Large intestine (tissue), 3 donors: ENCODE data around the gene COG5. TPM values are rescaled to one million over a fixed set of nuclear protein-coding genes. Genes with fewer than 3 reads are reported as not detected.

Experiments used
- DNase-seq, 2 donors: peaks; one replicate each; pipeline versions ENCODE4 v3.0.0 to v3.0.0-alpha.2; 2013
- H3K27ac ChIP-seq: one replicate; pipeline ENCODE4 v1.5.1; 2013; ENCODE audit warnings: low read length
- H3K27me3 ChIP-seq: 2 replicates; pipeline ENCODE4 v1.6.1; 2013; ENCODE audit warnings: low read length; ENCODE audit not compliant: control insufficient read depth, insufficient read depth
- H3K36me3 ChIP-seq: 2 replicates; pipeline ENCODE4 v1.6.1; 2013; ENCODE audit warnings: low read length; ENCODE audit not compliant: control insufficient read depth, insufficient read depth
- H3K4me1 ChIP-seq: one replicate; pipeline ENCODE4 v1.6.1; 2013; ENCODE audit warnings: low read length; ENCODE audit not compliant: control insufficient read depth, insufficient read depth
- H3K4me3 ChIP-seq: one replicate; pipeline ENCODE4 v1.5.1; 2013; ENCODE audit warnings: low read length
- H3K9me3 ChIP-seq: one replicate; pipeline ENCODE4 v1.6.1; 2013; ENCODE audit warnings: mild to moderate bottlenecking, low read depth, low read length, moderate library complexity; ENCODE audit not compliant: control insufficient read depth
- WGBS: methylation state at CpG from one replicate; pipeline ENCODE4 v1.1.5; 2013; ENCODE audit warnings: low lambda C conversion rate; ENCODE audit not compliant: insufficient coverage; 5-methylcytosine and 5-hydroxymethylcytosine counted together
- polyA plus RNA-seq: library from polyadenylated mRNA; unstranded; fragments of 120-200 nt; gene quantifications from one replicate; pipeline ENCODE4 v1.2.1, GENCODE V29; 2013

Gene COG5
- polyA plus RNA-seq, 1 donor, result 40.7 TPM

DNA sequence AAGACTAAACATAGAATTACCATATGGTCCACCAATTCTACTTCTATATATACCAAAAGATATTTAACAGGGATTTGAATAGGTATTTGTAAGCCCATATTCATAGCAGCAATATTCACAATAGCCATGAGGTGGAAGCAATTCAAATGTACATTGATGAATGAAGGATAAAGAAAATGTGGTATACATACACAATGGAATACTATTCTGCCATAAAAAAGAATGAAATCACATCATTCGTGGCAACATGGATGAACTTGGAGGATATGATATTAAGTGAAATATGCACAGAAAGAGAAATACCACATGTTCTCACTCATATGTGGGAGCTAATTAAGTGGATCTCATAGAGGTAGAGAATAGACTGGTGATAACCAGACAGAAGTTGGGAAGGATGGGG is 128.0 kb downstream of the COG5 start:
- no peaks in the 10 kb centered on the region for H3K27me3 ChIP-seq
- no peaks in the 10 kb centered on the region for H3K9me3 ChIP-seq
- DNase-seq, result no peak
- WGBS, result no CpG with 5 or more reads among the region's 1 CpG
- H3K4me1 ChIP-seq, result no peaks in the 10 kb centered on the region
- no peaks in the 10 kb centered on the region for H3K36me3 ChIP-seq
- no peak overlapping the region for H3K4me3 ChIP-seq
- no peak overlapping the region for H3K27ac ChIP-seq

DNA sequence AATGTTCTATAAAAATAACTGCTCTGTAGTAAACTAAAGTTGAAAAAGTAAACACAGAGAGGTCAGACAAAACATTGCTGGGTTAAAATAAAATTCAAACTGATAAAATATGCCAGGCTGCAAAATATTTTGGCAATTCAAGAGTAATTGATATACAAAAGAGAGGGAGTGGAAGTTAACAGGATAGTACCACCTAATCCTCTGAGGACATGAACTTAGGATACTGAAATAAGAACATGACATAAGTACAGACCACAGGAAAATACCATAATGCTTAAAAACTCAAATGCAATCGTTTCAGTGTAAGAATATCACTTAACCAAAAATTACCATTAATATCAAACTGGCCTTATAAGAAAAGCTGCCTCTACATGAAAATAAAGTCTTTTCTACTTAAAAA is 131.5 kb downstream of the COG5 start:
- no peak for DNase-seq
- H3K27ac ChIP-seq, result no peak overlapping the region
- 80% methylated on average over 1 of the region's 1 CpG for WGBS
- H3K36me3 ChIP-seq, result no peaks in the 10 kb centered on the region
- no peaks in the 10 kb centered on the region for H3K4me1 ChIP-seq
- no peaks in the 10 kb centered on the region for H3K27me3 ChIP-seq
- H3K9me3 ChIP-seq, result peaks cover 2% of the 10 kb centered on the region
- no peak overlapping the region for H3K4me3 ChIP-seq

GRCh38 chr7:107430057-107430456 is 133.7 kb downstream of the COG5 start:
- DNase-seq, result no peak
- H3K4me3 ChIP-seq, result no peak overlapping the region
- H3K27me3 ChIP-seq, result no peaks in the 10 kb centered on the region

GRCh38 chr7:107428642-107429041 is 135.1 kb downstream of the COG5 start:
- WGBS, result 80% methylated on average over 1 of the region's 1 CpG
- DNase-seq, result no peak
- H3K9me3 ChIP-seq, result peaks cover 2% of the 10 kb centered on the region
- no peaks in the 10 kb centered on the region for H3K27me3 ChIP-seq
- no peak overlapping the region for H3K27ac ChIP-seq
- H3K36me3 ChIP-seq, result no peaks in the 10 kb centered on the region
- no peaks in the 10 kb centered on the region for H3K4me1 ChIP-seq
- no peak overlapping the region for H3K4me3 ChIP-seq

More at GRCh38 chr7:107430057-107430456, 133.7 kb downstream of the COG5 start:
- Histone ChIP-seq H3K36me3 (no peaks in the 10 kb centered on the region), H3K9me3 (peaks cover 2% of the 10 kb centered on the region), H3K27ac (no peak overlapping the region), H3K4me1 (no peaks in the 10 kb centered on the region)

DNA sequence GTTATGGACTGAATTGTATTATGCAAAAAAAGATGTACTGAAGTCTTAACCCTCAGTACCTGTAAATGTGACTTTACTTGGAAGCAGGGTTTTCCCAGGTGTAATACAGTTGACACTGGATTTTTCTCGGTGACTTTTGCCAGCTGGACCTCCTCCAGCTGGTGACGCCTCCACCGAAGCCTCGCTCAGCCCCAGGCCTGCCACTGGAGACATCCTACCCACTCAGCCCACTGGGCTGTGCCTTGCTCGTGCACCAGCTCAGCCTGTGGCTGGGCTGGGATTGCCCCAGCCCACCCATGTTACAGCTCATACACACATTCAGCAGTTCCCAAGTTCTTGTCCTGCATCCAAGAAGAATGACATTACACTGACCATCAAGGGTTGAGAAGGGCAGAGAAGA is 136.3 kb downstream of the COG5 start:
- WGBS, result no CpG with 5 or more reads among the region's 5 CpGs

DNA sequence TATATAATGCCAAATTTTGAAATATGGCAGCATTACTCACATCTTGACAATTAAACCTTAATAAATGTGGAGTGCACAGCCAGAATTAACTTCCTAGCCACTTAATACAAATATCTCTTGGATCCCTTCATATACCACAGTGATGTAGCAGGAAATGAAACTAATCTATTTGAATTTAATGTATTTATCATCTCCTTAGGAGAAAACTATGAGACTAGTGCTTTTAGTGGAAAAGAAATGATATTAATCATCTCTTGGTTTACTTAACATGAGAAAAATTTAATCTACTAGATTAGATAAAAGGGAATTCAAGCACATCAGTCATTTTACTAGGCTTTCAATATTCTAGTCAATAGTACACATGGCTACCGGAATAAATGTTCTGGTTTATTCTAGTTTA is 149.5 kb downstream of the COG5 start:
- no peaks in the 10 kb centered on the region for H3K27me3 ChIP-seq
- no peak overlapping the region for H3K4me3 ChIP-seq
- no peaks in the 10 kb centered on the region for H3K9me3 ChIP-seq
- no peaks in the 10 kb centered on the region for H3K4me1 ChIP-seq
- DNase-seq, result no peak
- no peak overlapping the region for H3K27ac ChIP-seq
- WGBS, result 86% methylated on average over 1 of the region's 1 CpG
- peaks cover 12% of the 10 kb centered on the region for H3K36me3 ChIP-seq

More for the DNA sequence above, 136.3 kb downstream of the COG5 start:
- H3K4me3 ChIP-seq, result no peak overlapping the region
- no peaks in the 10 kb centered on the region for H3K4me1 ChIP-seq
- H3K27me3 ChIP-seq, result no peaks in the 10 kb centered on the region
- no peak overlapping the region for H3K27ac ChIP-seq
- no peak for DNase-seq
- no peaks in the 10 kb centered on the region for H3K36me3 ChIP-seq
- peaks cover 2% of the 10 kb centered on the region for H3K9me3 ChIP-seq

GRCh38 chr7:107408349-107408748 is 155.4 kb downstream of the COG5 start:
- H3K27me3 ChIP-seq, result no peaks in the 10 kb centered on the region
- H3K4me3 ChIP-seq, result no peak overlapping the region

DNA sequence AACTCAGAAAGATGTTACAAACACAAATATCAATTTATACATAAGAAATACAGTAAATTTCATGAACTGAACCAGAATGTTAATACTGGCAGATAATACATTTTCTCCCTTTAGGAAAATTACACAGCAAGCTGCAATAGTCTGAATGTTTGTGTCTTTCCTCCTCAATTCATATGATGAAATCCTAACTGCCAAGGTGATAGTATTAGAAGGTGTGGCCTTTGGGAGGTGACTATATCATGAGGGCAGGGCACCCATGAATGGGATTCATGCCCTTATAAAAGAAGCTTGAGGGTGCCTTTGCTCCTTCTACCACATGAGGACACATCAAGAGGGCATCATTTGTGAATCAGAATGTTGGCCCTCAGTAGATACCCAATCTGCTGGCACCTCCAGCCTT is 158.2 kb downstream of the COG5 start:
- Histone ChIP-seq H3K27ac (no peak overlapping the region), H3K4me3 (no peak overlapping the region), H3K4me1 (no peaks in the 10 kb centered on the region), H3K36me3 (peaks cover 11% of the 10 kb centered on the region), H3K27me3 (no peaks in the 10 kb centered on the region), H3K9me3 (no peaks in the 10 kb centered on the region)
- no peak for DNase-seq

More at GRCh38 chr7:107408349-107408748, 155.4 kb downstream of the COG5 start:
- peaks cover 16% of the 10 kb centered on the region for H3K36me3 ChIP-seq
- DNase-seq, result no peak
- no peaks in the 10 kb centered on the region for H3K4me1 ChIP-seq
- no peak overlapping the region for H3K27ac ChIP-seq
- H3K9me3 ChIP-seq, result no peaks in the 10 kb centered on the region

- WGBS, result 90% methylated on average over 1 of the region's 4 CpGs
- H3K4me1 ChIP-seq, result no peaks in the 10 kb centered on the region
- H3K4me3 ChIP-seq, result no peak overlapping the region
- no peak overlapping the region for H3K27ac ChIP-seq
- peaks cover 4% of the 10 kb centered on the region for H3K36me3 ChIP-seq
- H3K27me3 ChIP-seq, result no peaks in the 10 kb centered on the region
- H3K9me3 ChIP-seq, result no peaks in the 10 kb centered on the region
- no peak for DNase-seq
Observed at GRCh38 chr7:107404740-107405537, 158.8 kb downstream of the COG5 start.

DNA sequence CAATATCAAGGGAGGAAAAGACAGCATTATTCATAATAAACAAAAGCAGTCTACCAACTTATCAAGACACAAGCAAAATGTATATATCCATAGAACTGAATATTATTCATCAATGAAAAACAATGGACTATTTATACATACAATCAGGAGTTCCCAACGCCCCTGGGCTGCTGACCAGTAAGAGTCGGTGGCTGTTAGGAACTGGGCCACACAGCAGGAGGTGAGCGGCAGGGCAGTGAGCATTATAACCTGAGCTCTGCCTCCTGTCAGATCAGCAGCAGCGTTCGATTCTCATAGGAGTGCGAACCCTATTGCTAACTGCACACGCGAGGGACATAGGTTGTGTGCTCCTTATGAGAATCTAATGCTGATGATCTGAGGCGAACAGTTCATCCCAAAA is 165.6 kb downstream of the COG5 start:
- no peaks in the 10 kb centered on the region for H3K4me1 ChIP-seq
- DNase-seq, result no peak
- 80% methylated on average over 1 of the region's 9 CpGs for WGBS
- H3K4me3 ChIP-seq, result no peak overlapping the region
- no peak overlapping the region for H3K27ac ChIP-seq
- no peaks in the 10 kb centered on the region for H3K27me3 ChIP-seq
- H3K9me3 ChIP-seq, result no peaks in the 10 kb centered on the region
- peaks cover 7% of the 10 kb centered on the region for H3K36me3 ChIP-seq

DNA sequence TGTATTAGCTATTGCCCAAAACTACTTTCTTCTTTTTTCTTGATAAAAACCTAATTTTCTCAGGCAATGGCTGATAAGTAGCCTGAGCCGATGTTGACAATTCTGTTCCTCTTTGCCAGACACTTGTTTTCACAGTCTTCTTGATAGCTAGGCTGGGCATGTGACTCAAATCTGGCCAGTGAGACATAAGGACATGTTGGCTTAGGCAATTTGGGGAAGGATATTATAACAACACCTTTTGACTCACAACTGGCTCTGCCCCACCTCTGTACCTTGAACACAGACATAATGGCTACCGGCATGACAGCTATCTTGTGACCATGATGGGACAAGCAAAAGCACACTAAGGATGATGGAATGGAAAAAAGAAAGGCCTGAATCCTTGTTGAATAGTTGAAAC is 166.7 kb downstream of the COG5 start:
- Histone ChIP-seq H3K4me1 (no peaks in the 10 kb centered on the region), H3K27me3 (no peaks in the 10 kb centered on the region), H3K9me3 (no peaks in the 10 kb centered on the region), H3K27ac (no peak overlapping the region), H3K36me3 (peaks cover 7% of the 10 kb centered on the region), H3K4me3 (no peak overlapping the region)
- WGBS, result no CpG with 5 or more reads among the region's 2 CpGs
- DNase-seq, result peak; percentile 42 to 67
